C4-2B (cell line): ENCODE results near the gene HMX1.

Experiments
- H3K27ac ChIP-seq: fragments of 450-650 bp; 2 replicates; pipeline ENCODE4 v1.5.1; 2017
- ZFX ChIP-seq: fragments of 450-650 bp; IDR thresholded peaks from 2 replicates; pipeline ENCODE4 v1.6.1; 2017
- TF ChIP-seq, protein P1 (sequence below): fragments of 450-650 bp; conservative IDR thresholded peaks from 2 replicates; pipeline ENCODE4 v1.5.1; 2017; ENCODE audit warnings: mild to moderate bottlenecking

Gene HMX1

GRCh38 chr4:8896071-8896470, 24.4 kb upstream of the HMX1 start:
- no peak overlapping the region for H3K27ac ChIP-seq
- TF ChIP-seq, protein P1, sequence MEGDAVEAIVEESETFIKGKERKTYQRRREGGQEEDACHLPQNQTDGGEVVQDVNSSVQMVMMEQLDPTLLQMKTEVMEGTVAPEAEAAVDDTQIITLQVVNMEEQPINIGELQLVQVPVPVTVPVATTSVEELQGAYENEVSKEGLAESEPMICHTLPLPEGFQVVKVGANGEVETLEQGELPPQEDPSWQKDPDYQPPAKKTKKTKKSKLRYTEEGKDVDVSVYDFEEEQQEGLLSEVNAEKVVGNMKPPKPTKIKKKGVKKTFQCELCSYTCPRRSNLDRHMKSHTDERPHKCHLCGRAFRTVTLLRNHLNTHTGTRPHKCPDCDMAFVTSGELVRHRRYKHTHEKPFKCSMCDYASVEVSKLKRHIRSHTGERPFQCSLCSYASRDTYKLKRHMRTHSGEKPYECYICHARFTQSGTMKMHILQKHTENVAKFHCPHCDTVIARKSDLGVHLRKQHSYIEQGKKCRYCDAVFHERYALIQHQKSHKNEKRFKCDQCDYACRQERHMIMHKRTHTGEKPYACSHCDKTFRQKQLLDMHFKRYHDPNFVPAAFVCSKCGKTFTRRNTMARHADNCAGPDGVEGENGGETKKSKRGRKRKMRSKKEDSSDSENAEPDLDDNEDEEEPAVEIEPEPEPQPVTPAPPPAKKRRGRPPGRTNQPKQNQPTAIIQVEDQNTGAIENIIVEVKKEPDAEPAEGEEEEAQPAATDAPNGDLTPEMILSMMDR = no peak
- TF ChIP-seq ZFX = no peak

DNA sequence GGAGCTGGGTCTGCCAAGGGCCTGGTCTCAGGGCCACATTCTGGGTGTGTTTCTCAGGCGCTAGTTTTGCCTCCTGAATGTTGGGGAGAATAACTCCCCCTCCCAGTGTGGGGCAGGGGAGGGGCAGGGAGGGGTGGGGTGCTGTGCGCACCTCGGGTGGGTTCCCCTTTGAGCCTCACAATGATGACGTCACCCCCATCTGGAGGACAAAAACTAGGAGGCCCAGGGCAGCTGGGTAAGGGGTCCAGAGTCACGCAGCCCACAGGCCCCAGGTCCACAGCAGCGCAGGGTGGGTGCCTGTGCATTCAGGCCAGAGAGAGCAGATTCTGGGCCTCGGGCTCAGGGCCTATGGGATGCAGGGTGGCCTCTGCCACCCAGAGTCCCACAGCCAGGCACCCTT, 23.7 kb upstream of the HMX1 start:
- H3K27ac ChIP-seq = no peak overlapping the region
- TF ChIP-seq ZFX = no peak

DNA sequence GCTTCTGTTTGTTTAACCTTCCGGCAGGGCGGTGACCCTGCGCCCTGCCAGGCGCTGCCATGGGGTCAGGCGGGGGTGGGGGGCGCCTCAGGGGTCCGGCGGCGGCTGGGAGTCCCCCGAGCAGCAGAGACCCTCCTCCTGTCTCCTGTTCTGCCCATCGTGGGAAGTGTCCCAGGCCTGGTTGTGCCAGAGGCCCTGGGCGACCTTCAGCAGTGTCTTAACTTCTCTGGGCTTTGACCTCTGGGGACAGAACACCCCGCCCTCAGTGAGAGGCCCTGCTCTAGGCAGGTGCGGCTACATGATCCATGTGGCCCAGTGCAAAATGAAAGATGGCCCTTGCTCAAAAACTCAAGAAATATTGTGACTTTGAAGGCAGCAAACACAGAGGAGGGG, 22.8 kb upstream of the HMX1 start:
- no peak for TF ChIP-seq ZFX
- TF ChIP-seq, protein P1 = no peak
- H3K27ac ChIP-seq = no peak overlapping the region

- no peak for TF ChIP-seq ZFX
- TF ChIP-seq, protein P1 = no peak
- H3K27ac ChIP-seq = no peak overlapping the region
These were observed 22.2 kb upstream of the HMX1 start for GRCh38 chr4:8893624-8894423.

GRCh38 chr4:8893227-8893623, 21.6 kb upstream of the HMX1 start:
- H3K27ac ChIP-seq = no peak overlapping the region
- TF ChIP-seq ZFX = no peak
- TF ChIP-seq, protein P1 = no peak

GRCh38 chr4:8892556-8893226, 21.1 kb upstream of the HMX1 start:
- no peak for TF ChIP-seq ZFX
- TF ChIP-seq, protein P1 = no peak
- H3K27ac ChIP-seq = no peak overlapping the region

DNA sequence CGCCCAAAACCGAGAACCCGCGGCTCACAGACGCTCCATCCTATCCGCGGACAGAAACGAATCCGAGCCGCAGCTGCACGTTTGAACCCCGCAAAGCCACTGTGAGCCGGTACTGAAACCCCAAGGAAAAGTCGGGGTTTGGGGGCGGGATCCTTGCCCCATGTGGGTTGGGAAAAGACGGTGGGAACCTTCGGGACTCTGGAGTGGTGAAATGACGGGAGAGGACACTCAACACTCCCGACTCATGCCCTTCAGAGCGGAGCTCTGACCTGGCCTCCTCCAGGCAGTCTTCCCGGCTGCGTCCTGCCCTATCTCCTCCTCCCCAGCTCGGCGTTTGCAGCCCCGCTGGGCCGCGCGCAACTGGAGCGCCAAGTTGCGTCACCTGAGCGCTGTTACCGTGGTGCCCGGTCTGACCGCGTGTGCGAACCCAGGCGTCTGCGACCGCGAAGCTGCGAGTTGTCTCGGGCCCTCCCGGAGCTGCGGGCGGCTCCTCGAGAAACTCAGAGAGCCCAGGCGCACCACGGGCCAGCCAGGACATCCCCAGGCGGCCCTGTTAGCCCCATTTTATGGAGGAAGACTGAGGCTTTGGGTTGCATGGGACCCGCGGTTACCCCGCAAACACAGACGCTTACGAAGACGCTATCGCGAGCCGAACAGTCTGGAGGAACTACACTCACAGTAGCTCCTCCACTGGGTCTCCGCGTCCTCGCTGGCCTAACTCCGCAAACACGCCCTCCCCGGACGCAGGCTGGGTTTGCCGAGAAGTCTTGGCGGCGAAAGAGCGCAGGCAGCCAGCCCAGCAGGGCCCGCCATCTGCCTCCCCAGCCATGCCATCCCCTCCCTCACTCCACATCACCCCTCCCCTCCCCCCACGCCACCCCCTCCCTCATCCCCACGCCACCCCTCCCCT, 20.3 kb upstream of the HMX1 start:
- no peak for TF ChIP-seq ZFX
- TF ChIP-seq, protein P1 = no peak
- H3K27ac ChIP-seq = no peak overlapping the region
